AG10803 (cell line): ENCODE measurements around the gene HECTD2.
A peak's percentile ranks its signal among the peaks of the same experiment; 100 is the strongest.
"Not testable (repeated sequence)": the region's sequence is repeated elsewhere in the genome, so short reads cannot be mapped to it uniquely, and the experiment has no call there.

Experiments used
- DNase-seq: peaks from one replicate; pipeline ENCODE4 v3.0.0; 2010; ENCODE audit warnings: low read depth
- H3K4me3 ChIP-seq: 2 replicates; pipeline ENCODE4 v1.5.1; 2011; ENCODE audit warnings: mild to moderate bottlenecking, low read length, control low read depth
- CTCF ChIP-seq: conservative IDR thresholded peaks from 2 replicates; pipeline ENCODE4 v1.5.1; 2011; ENCODE audit warnings: mild to moderate bottlenecking, low read length, control low read depth, inconsistent platforms

The HECTD2 gene

GRCh38 chr10:91520661-91521060 is 110.5 kb downstream of the HECTD2 start:
- no peak overlapping the region for H3K4me3 ChIP-seq
- no peak for TF ChIP-seq CTCF
- peak; percentile 41 for DNase-seq

- no peak for TF ChIP-seq CTCF
- H3K4me3 ChIP-seq, result no peak overlapping the region
- peak; percentile 40 for DNase-seq
These were observed 111.3 kb downstream of the HECTD2 start for GRCh38 chr10:91521439-91521838.

- no peak for TF ChIP-seq CTCF
- DNase-seq, result no peak
- no peak overlapping the region for H3K4me3 ChIP-seq
These were observed 116.0 kb downstream of the HECTD2 start for GRCh38 chr10:91525896-91526712.

- no peak for TF ChIP-seq CTCF
- peak; percentile 53 for DNase-seq
- no peak overlapping the region for H3K4me3 ChIP-seq
These were observed 117.9 kb downstream of the HECTD2 start for GRCh38 chr10:91528080-91528479.

GRCh38 chr10:91528768-91529167 is 118.6 kb downstream of the HECTD2 start:
- no peak for TF ChIP-seq CTCF
- no peak overlapping the region for H3K4me3 ChIP-seq
- no peak for DNase-seq

GRCh38 chr10:91534789-91535188 is 124.6 kb downstream of the HECTD2 start:
- not testable (repeated sequence) for DNase-seq, H3K4me3 ChIP-seq

- TF ChIP-seq CTCF, result no peak
- DNase-seq, result peak; percentile 97
These were observed 126.0 kb downstream of the HECTD2 start for GRCh38 chr10:91536111-91536510.

More at GRCh38 chr10:91536111-91536510, 126.0 kb downstream of the HECTD2 start:
- H3K4me3 ChIP-seq, result no peak overlapping the region
